ENCODE measurements around the gene KCNN1.
A peak's percentile ranks its signal among the peaks of the same experiment; 100 is the strongest.

DNA sequence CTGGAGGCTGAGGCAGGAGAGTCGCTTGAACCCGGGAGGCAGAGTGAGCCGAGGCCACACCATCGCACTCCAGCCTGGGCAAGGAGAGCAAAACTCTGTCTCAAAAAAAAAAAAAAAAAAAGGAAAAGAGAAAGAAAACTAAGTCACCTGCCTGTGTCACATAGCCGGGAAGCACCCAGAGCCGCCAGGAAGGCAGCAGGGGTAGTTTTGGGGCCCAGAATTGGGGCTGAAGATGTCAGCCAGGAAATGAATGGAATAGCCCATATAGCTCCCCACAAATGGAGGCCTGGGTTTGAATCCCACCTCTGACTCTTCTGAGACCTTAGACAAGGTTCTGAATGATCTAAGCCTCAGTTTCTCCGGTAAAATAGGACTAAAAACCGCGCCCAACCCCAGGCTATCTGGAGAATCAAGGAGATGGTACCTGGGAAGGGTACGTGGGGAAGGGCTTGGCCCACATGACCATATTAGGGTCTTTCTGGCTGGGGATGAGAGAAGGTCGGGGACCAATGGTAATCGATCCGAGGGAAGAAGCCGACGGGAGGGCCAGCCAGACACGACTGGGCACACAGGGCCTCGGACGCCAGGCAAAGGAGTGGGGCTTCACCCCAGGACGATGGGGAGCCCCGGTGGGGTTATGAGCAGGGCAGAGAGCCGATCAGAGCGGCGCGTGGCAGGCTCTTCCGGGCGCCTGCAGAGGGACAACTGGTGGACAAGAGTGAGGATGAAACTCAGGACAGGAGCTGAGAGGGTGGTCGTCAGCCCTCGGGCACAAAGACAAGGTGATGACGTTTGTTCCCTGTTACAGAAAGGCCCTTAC, 19.7 kb upstream of the KCNN1 start:
- peak in 1 of 3 donors; percentile 16 for TF ChIP-seq POLR2AphosphoS5 (IDR thresholded peaks at IDR 0.05)
- peak in 1 of 11 experiments; percentile 9 for TF ChIP-seq CTCF (IDR thresholded peaks at IDR 0.05 in 8 of 11, conservative IDR thresholded peaks at IDR 0.05 in 3 of 11)

Data from spleen (tissue), 7 donors.